Heart right ventricle (tissue), 16 donors: ENCODE data around the gene PAF1. TPM values are rescaled to one million over a fixed set of nuclear protein-coding genes. Genes with fewer than 3 reads are reported as not detected.

ENCODE experiments used
- ATAC-seq, 8 donors: fragments of 200-7000 bp; cut with Tn5 transposase; one replicate each; pipeline ENCODE4 v1.9.1; 2020; ENCODE audit warnings: mild to moderate bottlenecking in 8 of 8, moderate library complexity in 8 of 8, moderate number of reproducible peaks in 1 of 8
- DNase-seq, 2 donors: peaks; one replicate each; pipeline ENCODE4 v3.0.0-alpha.2; 2020
- H3K27ac ChIP-seq, 10 donors: fragments of 200-600 bp; sonication (generic) in 2 of 10; one replicate each; pipeline versions ENCODE4 v1.5.0 to v1.8.0; 2020 to 2022; ENCODE audit warnings: mild to moderate bottlenecking in 3 of 10
- H3K27me3 ChIP-seq, 7 donors: fragments of 200-600 bp; one replicate each; pipeline ENCODE4 v1.8.0; 2021 to 2022; ENCODE audit warnings: mild to moderate bottlenecking in 2 of 7
- H3K36me3 ChIP-seq, 9 donors: fragments of 200-600 bp; sonication (generic) in 1 of 9; one replicate each; pipeline versions ENCODE4 v1.5.0 to v1.8.0; 2020 to 2022; ENCODE audit warnings: mild to moderate bottlenecking in 2 of 9
- H3K4me1 ChIP-seq, 9 donors: fragments of 200-600 bp; sonication (generic) in 1 of 9; one replicate each; pipeline versions ENCODE4 v1.5.0 to v1.8.0; 2020 to 2022; ENCODE audit warnings: mild to moderate bottlenecking in 4 of 9
- H3K4me3 ChIP-seq, 10 donors: fragments of 200-600 bp; sonication (generic) in 2 of 10; one replicate each; pipeline versions ENCODE4 v1.5.0 to v1.8.0; 2020 to 2022; ENCODE audit warnings: mild to moderate bottlenecking in 7 of 10, moderate library complexity in 2 of 10
- H3K9me3 ChIP-seq, 11 donors: fragments of 200-600 bp in 10 of 11; sonication (generic) in 2 of 11; one replicate each; pipeline versions ENCODE4 v1.5.0 to v1.8.0; 2013 to 2022; ENCODE audit warnings: mild to moderate bottlenecking in 2 of 11, control low read depth in 1 of 11, moderate library complexity in 1 of 11
- CTCF ChIP-seq, 9 donors: fragments of 200-600 bp; sonication (generic) in 2 of 9; IDR thresholded peaks; one replicate each; pipeline versions ENCODE4 v1.5.0 to v1.8.0; 2021 to 2022; ENCODE audit warnings: antibody characterized with exemption in 9 of 9, mild to moderate bottlenecking in 5 of 9, moderate library complexity in 1 of 9
- WGBS, 2 donors: extraction: QIAGEN DNeasy Blood & Tissue Kit; methylation state at CpG; one replicate each; pipeline ENCODE4 v1.1.7; 2013; ENCODE audit warnings: inconsistent platforms in 1 of 2; 5-methylcytosine and 5-hydroxymethylcytosine counted together
- intact Hi-C, 10 donors: fragments of 100-400 bp; cut with DNase I; formaldehyde crosslinking; loops; one replicate each; pipeline versions ENCODE4 v1.11.1 to v1.14.2; 2022
- polyA plus RNA-seq, 2 donors: library from polyadenylated mRNA; stranded (reverse); fragments of 200-250 nt; gene quantifications; one replicate each; pipeline ENCODE4 v1.2.3, GENCODE V29; 2013
- total RNA-seq, 10 donors: library from RNA; stranded (reverse); fragmentation: NEBNext Ultra II Directional in 3 of 10; extraction: Animal tissue kit (Norgen Biotek cat#: 25700) in 3 of 10; gene quantifications; one replicate each; pipeline versions ENCODE4 v1.2.1 to v1.2.4, GENCODE V29; 2021 to 2023
- donor health status: Arrhythmogenic right ventricular cardiomyopathy.
- donor health status: ischemic (EF 13 %, LVEDD 7.1; RV severe dilation, severe dysfunction).
- donor health status: healthy with polysubstance abuse.
- donor health status: DM: no; HTN: yes; CAD: no.
- donor health status: DM: no; HTN: no; CAD: no.
- donor health status: ischemic (EF 25% LVEDD 6.9; RV normal size, moderate dysfunction).
- donor health status: ischemic (EF 25% LVEDD 5.7; RV mildly dilated, moderate dysfunction).
- donor health status: healthy.
- donor health status: DM: yes; HTN: yes; CAD: no.
- donor health status: Ischemic cardiomyopathy.
- donor health status: ischemic (EF 35%, LVEDD 5.7; RV mildly dilated, moderate dysfunction).
- donor health status: nonischemic (EF 11% LVEDD 7.7; RV severe dilation, severe dysfunction).
- donor health status: DM: yes; HTN: yes; CAD: no.
- donor health status: PGD.
- donor health status: ischemic (EF 29% LVEDD 5.4; RV normal size, mild dysfunction).
- donor health status: nonischemic (EF 23%, LVEDD 6.1; RV moderate dilation, normal function).

Gene PAF1
- total and polyA plus RNA-seq, 12 donors: 24.1 to 48.2 (median 38.8) TPM

GRCh38 chr19:39397360-39398296, 6.7 kb upstream of the PAF1 start:
- Histone ChIP-seq H3K27ac (peak overlapping the region; percentile 32 to 97 (median 78)), H3K9me3 (no peaks in the 10 kb centered on the region), H3K4me1 (peaks cover 12 to 59% (median 31%) of the 10 kb centered on the region in 9 donors), H3K36me3 (peaks cover 0 to 58% (median 9%) of the 10 kb centered on the region in 9 donors), H3K27me3 (no peaks in the 10 kb centered on the region), H3K4me3 (peak overlapping the region in 3 of 10 donors; percentile 3 to 28 (median 21))
- intact Hi-C loops: loop anchor here in 6 of 10 donors (1.0 to 5.0 kb wide), 5 partner anchors 13 to 140 kb away; partner anchors contain the start of genes EID2B (in 3 of the 6) and PLEKHG2 (in 1 of the 6)
- peak; percentile 88 to 93 for DNase-seq
- peak; percentile 95 to 99 (median 98) for TF ChIP-seq CTCF (IDR thresholded peaks at IDR 0.05)
- peak; percentile 77 to 87 (median 84) for ATAC-seq
- WGBS, 2 donors: 23 to 30% methylated on average over 15 to 17 of the region's 17 CpGs

GRCh38 chr19:39390451-39390750, 505 bp downstream of the PAF1 start:
- H3K27ac ChIP-seq: peak overlapping the region; percentile 94 to 100 (median 98)
- no peaks in the 10 kb centered on the region for H3K27me3 ChIP-seq
- TF ChIP-seq CTCF (IDR thresholded peaks at IDR 0.05): no peak
- peak overlapping the region; percentile 66 to 99 (median 94) for H3K4me3 ChIP-seq
- H3K36me3 ChIP-seq: peaks cover 0 to 75% (median 46%) of the 10 kb centered on the region in 9 donors
- H3K4me1 ChIP-seq: peaks cover 12 to 27% (median 24%) of the 10 kb centered on the region in 9 donors
- no peaks in the 10 kb centered on the region for H3K9me3 ChIP-seq
- intact Hi-C loops: loop anchor here in 3 of 10 donors (1.0 to 5.0 kb wide), 4 partner anchors 48 to 54 kb away; partner anchors contain the start of genes SAMD4B (in 2 of the 3) and SUPT5H (in 1 of the 3)
- ATAC-seq: peak in 2 of 8 donors; percentile 8 to 19
- 0 to 1% methylated on average over 10 of the region's 10 CpGs for WGBS, 2 donors
- no peak for DNase-seq

GRCh38 chr19:39389631-39390414, 1.1 kb downstream of the PAF1 start:
- intact Hi-C loops: loop anchor here in 4 of 10 donors (1.0 to 5.0 kb wide), 4 partner anchors 47 to 55 kb away; partner anchors contain the start of genes SAMD4B (in 3 of the 4) and SUPT5H (in 1 of the 4)
- Histone ChIP-seq H3K27me3 (no peaks in the 10 kb centered on the region), H3K4me1 (peaks cover 12 to 27% (median 24%) of the 10 kb centered on the region in 9 donors), H3K9me3 (no peaks in the 10 kb centered on the region), H3K27ac (peak overlapping the region in 9 of 10 donors; percentile 94 to 100 (median 97)), H3K4me3 (peak overlapping the region; percentile 66 to 99 (median 94)), H3K36me3 (peaks cover 0 to 72% (median 40%) of the 10 kb centered on the region in 9 donors)
- TF ChIP-seq CTCF (IDR thresholded peaks at IDR 0.05): no peak
- no peak for DNase-seq
- 72 to 74% methylated on average over 13 of the region's 13 CpGs for WGBS, 2 donors
- ATAC-seq: no peak

GRCh38 chr19:39388657-39389056, 2.2 kb downstream of the PAF1 start:
- H3K27ac ChIP-seq: no peak overlapping the region
- no peak overlapping the region for H3K4me3 ChIP-seq
- ATAC-seq (no peak), DNase-seq (no peak)
- TF ChIP-seq CTCF (IDR thresholded peaks at IDR 0.05): no peak
- WGBS, 2 donors: 87 to 89% methylated on average over 5 of the region's 5 CpGs
- H3K9me3 ChIP-seq: no peaks in the 10 kb centered on the region
- intact Hi-C loops: loop anchor here in 1 of 10 donors (5.0 kb wide), 1 partner anchor 46 kb away; the partner anchor contains the start of gene SAMD4B
- H3K27me3 ChIP-seq: no peaks in the 10 kb centered on the region
- H3K36me3 ChIP-seq: peaks cover 0 to 72% (median 46%) of the 10 kb centered on the region in 9 donors
- H3K4me1 ChIP-seq: peaks cover 12 to 27% (median 22%) of the 10 kb centered on the region in 9 donors
